Jurkat, Clone E6-1 (cell line): ENCODE results near the gene MARS1.

Experiments used
- DNase-seq: peaks from one replicate; pipeline ENCODE4 v3.0.0-alpha.2; 2011; ENCODE audit warnings: low read depth, low spot score
- H3K4me3 ChIP-seq: 2 replicates; pipeline ENCODE4 v1.5.1; 2011; ENCODE audit warnings: mild to moderate bottlenecking, low read length, control low read depth, moderate library complexity

The MARS1 gene

DNA sequence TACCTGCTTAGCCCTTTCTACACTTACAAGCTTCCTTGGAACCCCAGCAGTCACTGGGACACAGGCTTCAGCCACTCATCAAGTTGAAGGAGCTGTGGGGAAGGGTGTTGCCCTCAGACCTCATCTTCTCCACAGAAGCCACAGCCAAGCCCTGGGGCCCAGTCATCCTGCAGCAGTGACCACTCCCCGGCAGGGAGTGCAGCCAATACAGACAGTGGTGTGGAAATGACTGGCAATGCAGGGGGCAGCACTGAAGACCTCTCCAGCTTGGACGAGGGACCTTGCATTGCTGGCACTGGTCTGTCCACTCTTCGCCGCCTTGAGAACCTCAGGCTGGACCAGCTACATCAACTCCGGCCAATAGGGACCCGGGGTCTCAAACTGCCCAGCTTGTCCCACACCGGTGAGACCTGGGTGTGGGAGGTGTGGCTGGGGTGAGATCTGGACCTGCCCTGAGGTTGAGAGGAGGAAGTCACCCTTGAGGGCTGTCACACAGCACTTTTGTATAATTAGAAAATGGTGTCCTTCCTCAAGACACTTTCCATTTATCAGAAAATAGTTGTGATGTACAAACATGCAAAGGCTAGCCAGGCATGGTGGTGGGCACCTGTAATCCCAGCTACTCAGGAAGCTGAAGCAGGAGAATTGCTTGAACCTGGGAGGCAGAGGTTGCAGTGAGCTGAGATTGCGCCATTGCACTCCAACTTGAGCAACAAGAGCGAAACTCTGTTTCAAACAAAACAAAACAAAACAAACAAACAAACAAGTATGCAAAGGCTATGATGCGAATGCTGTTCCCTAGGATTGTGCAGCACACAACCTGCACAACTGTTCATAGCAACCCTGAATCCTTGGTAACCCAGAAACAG, 18.3 kb upstream of the MARS1 start:
- H3K4me3 ChIP-seq: no peak overlapping the region
- no peak for DNase-seq

DNA sequence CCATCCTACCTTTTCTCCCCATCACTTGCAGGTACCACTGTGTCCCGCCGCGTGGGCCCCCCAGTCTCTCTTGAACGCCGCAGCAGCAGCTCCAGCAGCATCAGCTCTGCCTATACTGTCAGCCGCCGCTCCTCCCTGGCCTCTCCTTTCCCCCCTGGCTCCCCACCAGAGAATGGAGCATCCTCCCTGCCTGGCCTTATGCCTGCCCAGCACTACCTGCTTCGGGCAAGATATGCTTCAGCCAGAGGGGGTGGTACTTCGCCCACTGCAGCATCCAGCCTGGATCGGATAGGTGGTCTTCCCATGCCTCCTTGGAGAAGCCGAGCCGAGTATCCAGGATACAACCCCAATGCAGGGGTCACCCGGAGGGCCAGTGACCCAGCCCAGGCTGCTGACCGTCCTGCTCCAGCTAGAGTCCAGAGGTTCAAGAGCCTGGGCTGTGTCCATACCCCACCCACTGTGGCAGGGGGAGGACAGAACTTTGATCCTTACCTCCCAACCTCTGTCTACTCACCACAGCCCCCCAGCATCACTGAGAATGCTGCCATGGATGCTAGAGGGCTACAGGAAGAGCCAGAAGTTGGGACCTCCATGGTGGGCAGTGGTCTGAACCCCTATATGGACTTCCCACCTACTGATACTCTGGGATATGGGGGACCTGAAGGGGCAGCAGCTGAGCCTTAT, 17.4 kb upstream of the MARS1 start:
- DNase-seq: no peak
- H3K4me3 ChIP-seq: no peak overlapping the region

DNA sequence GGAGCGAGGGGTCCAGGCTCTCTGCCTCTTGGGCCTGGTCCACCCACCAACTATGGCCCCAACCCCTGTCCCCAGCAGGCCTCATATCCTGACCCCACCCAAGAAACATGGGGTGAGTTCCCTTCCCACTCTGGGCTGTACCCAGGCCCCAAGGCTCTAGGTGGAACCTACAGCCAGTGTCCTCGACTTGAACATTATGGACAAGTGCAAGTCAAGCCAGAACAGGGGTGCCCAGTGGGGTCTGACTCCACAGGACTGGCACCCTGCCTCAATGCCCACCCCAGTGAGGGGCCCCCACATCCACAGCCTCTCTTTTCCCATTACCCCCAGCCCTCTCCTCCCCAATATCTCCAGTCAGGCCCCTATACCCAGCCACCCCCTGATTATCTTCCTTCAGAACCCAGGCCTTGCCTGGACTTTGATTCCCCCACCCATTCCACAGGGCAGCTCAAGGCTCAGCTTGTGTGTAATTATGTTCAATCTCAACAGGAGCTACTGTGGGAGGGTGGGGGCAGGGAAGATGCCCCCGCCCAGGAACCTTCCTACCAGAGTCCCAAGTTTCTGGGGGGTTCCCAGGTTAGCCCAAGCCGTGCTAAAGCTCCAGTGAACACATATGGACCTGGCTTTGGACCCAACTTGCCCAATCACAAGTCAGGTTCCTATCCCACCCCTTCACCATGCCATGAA, 16.8 kb upstream of the MARS1 start:
- no peak for DNase-seq

DNA sequence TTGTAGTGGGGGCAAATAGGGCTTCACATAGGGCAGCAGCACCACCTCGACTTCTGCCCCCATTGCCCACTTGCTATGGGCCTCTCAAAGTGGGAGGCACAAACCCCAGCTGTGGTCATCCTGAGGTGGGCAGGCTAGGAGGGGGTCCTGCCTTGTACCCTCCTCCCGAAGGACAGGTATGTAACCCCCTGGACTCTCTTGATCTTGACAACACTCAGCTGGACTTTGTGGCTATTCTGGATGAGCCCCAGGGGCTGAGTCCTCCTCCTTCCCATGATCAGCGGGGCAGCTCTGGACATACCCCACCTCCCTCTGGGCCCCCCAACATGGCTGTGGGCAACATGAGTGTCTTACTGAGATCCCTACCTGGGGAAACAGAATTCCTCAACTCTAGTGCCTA, 16.2 kb upstream of the MARS1 start:
- H3K4me3 ChIP-seq: no peak overlapping the region
- DNase-seq: no peak

More for the DNA sequence above, 16.8 kb upstream of the MARS1 start:
- H3K4me3 ChIP-seq: no peak overlapping the region

DNA sequence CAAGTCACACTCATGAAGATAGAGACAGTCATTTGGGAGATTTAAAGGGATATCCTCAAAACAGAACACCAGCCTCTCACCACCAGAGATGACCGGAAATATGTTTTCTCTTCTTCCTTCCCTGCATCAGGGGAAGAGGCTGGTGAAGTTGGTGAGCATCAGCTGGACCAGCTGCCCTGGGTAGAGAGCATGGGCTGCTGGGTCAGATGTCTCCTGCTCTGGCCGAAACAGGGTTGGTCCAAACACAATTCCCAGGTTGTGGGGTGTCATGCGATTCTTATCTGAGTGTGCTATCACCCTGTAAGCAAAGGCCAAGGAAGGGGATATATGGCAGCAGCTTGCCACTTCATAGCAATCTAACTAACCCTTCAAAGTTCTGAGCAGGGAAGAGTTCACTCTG, 15.5 kb upstream of the MARS1 start:
- DNase-seq: no peak
- H3K4me3 ChIP-seq: no peak overlapping the region

DNA sequence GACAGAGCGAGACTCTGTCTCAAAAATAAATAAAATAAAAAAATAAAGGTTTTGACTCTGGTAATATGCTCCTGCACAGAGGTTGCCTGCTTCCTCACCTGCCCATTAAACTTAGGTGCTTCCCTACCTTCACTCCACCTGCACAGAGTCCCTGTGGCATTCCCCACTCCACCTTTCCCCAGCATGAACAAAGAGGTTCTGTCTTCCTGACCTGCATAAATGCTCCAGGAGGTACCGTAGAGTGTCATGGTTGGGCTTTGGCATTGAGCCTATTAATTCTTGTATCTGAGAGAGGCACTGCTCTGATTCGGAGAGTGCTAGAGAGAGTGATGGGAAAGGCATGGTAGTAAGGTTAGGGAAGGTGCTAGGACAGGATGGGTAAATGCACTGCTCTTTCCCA, 14.5 kb upstream of the MARS1 start:
- no peak overlapping the region for H3K4me3 ChIP-seq
- DNase-seq: no peak

DNA sequence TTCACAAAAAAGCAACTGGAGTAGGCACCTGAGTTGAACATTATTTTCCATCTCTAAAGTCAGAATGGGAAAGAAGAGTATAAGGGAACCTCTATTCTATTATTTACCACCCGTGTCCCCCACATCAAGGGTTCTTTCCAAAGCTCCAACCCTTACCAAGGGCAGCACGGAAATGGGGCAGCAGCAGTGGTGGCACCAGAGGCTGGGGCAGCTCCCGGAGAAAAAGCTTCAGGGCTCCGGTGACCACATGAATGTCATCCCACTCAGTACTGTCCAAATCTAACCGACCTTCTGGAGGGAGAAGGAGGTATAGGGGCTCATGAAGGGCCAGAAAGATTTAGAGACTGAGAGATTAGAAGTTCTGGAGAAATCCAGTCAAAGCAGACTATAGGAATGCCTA, 14.0 kb upstream of the MARS1 start:
- DNase-seq: no peak

DNA sequence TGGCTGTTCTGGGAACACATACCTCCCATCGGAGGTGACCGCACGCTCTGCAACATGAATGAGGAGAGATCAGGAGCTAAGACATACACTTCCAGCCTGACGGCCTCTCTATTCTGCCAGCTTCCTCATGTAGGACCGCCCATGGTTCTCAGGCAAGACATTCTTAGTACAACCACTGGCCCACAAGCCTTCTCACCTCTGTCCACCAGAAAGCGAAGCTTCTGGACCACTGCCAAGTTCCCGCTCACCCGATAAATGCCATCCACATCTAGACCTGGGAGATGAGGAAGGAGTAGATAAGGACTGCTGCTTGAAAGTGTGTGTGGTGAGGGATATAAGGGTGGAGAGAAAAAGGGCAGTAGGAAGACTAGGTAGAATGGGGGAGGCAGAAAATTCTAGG, 13.4 kb upstream of the MARS1 start:
- no peak for DNase-seq
- no peak overlapping the region for H3K4me3 ChIP-seq

More for the DNA sequence above, 14.0 kb upstream of the MARS1 start:
- no peak overlapping the region for H3K4me3 ChIP-seq

DNA sequence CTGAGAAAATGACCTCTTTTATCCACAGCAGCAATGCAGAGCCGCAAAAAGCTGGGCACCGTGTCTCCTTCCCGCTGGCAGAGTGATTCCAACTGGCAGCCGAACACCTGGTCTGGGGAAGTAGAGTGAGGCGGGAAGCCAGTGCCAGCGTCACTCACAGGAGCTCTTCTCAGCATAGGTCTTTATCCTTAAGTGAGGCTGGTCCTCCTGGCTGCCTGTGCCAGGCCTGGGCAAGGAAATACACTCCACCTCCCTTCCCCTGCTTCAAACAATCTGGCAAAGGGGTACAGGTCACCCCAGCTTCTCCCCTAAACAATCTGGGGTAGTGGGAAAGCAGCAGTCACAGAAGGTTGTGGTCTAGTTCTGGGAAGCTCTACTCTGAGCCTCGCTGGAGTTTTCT, 13.0 kb upstream of the MARS1 start:
- no peak for DNase-seq
- H3K4me3 ChIP-seq: no peak overlapping the region

DNA sequence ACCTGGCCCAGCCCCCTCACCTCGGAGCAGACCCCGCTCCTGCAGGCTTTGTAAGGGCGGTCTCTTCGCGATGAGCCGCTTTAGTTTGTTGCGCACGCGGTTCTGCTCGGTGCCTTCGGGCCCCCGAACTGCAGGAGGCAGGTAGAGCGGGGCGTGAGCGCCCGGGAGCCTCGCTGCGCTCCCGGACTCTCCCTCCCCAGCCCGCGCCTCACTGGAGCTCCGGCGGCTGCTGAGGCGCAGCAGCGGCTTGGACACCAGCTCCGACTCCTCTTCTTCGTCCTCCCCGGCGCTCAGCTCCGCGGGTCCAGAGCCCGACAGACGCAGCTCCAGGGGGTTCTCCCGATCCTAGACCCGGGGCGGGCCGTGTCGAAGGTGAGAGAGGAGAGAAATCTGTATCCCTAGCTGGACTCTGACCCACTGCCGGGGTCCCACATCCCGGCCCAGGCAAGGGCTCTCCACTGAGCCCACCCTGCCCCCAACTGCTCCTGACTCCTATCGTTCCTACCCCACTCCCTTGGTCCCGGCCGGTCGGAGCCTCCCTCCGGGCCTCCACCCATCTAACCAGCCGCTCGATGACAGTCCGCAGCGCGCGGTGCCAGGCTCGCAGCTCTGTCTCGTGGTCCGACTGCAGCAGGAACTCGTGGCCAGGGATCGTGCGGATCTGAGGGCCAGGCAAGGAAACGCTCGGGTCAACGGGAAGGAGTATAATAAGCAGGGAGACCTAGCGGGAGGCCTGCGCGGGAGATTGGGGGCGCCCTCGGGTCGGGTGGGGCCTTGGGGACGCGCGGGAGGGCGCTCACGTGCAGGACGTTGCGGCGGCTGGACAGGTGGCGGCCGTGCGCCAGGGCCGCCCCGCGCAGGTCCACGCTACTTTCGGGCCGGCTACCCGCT, 12.4 kb upstream of the MARS1 start:
- no peak overlapping the region for H3K4me3 ChIP-seq
- DNase-seq: no peak

DNA sequence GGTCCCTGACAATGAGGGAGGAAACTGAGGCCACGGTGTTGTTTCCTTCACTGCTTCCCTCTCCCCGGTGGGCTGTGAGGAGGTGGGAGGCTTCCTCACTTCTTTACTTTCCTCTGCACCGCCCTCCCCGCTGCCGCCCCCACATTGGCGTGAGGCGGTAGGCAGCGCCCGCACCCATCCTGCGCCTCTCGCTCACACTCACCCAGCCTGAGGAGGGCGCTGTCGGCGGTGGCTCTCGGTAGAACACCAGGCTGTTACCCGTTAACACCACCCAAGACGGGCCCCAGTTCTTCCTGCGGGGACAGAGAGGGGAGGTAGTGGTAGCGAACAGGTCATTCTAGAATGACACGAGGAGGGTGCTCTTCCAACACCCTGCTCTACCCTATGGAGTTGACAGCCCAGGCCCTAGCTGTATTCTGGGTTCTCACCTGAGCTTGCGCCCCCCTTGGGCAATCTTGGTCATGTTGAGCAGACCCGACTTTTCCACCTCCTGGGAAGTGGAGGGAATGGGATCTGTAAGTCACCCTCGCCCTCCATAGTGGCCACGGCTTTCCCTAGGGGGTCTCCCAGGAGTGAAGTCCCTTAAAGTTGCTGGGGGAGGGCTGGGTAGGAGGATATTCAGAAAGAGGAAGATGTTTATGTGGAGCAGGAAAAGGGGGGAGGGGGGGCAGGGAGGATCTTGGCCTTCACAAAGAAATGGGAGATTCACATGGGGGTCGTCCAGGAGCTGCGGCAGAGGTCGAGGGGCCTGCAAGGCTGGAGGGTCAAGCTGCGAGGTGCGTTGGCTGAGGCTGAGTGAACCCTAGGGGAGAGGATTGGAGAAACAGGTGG, 11.5 kb upstream of the MARS1 start:
- no peak for DNase-seq
- H3K4me3 ChIP-seq: peak overlapping the region; percentile 61

DNA sequence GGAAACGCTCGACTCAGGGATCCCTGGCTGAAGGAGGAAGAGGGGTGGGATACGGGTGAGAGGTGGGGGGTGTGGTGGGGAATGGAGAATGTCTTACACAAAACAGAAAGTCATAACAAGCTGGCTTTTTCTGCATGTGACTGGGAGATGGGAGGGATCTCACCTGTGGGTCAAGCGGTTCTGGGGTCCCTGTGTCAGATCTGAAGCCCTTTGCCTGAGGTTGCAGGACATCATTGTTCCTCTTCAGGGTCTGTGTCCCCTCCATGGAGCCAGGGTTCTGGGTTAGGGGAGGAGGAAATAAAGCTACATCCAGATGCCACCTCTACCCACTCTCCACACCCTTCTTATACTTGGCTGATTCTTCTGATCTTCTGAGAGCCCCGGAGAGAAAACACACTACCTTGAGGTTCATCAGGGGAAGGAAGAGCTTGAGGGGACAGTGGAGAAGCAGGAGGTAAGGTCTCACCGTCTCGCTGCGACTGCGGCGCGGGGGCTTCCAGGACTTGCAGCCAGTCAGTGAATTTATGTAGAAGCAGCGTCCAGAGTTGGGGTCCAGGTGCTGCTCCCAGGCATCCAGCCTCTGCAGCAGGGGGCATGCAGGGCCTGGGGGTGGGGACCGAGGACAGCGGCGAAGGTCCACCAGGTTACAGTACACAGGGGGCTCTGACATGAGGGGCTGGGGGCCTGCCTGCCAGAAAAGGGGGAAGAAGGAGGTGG, 10.7 kb upstream of the MARS1 start:
- DNase-seq: no peak
- peak overlapping the region; percentile 61 for H3K4me3 ChIP-seq

DNA sequence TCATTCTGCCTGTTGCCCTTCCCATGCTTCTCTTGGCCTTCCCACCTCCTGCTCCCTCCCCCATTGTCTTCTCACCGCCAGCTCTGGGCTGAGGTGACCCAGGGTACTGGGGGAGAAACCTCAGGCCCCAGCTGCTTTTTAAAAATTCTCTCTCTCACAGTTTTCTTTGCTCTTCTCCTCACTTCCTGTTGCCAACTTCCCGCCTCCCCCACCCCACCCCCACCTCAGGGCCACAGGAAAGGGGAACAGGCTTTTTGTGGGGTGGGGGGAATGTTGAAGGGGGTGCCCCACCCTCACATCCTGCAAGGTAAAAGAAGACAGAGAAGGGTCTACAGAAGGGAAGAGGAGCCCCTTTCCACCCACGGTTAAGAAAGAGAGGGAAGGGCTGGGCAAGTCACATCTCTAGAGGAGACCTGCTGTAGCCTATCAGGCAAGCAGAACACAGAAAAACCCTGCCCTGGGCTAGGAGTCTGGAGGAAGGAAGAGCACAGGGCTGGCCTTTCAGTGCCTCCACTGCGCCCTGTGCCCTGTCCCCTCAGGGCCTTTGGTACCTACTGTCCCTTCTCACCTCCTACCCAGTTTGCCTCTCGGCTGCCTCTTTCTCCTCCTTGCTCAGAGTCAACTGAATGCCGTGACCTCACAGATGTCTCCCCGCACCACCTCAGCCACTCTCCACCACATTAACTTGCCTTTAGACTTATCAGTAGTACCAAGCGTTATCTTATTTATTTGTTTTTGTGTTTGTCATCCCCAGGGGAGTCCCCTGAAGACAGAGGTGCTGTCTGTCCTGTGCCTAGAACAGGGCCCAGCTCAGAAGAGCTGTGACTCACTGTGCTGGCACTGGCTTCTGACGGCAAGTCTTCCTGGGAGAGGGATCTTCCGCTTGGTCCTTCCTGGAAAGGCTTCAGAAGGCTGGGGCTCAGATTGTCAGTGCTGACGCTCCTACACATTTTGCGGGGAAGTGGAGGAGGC, 9.9 kb upstream of the MARS1 start:
- peak overlapping the region; percentile 61 for H3K4me3 ChIP-seq
- peak; percentile 60 for DNase-seq

DNA sequence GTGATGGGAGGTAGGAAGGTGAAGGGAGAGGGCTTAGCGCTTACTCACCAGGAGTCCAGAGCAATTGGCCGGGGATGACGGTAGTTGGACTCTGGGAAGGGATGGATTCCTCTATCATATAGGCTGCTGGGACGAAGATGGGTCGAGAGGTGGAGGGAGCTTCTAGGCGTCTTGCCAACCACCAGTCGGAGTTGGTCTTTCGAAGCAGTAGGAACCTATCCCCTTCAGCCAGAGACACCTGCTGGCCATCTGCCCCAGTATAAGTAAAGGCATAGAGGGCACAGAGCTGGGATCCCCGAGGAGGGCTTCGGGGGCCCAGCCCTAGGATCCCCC, 8.9 kb upstream of the MARS1 start:
- no peak overlapping the region for H3K4me3 ChIP-seq

DNA sequence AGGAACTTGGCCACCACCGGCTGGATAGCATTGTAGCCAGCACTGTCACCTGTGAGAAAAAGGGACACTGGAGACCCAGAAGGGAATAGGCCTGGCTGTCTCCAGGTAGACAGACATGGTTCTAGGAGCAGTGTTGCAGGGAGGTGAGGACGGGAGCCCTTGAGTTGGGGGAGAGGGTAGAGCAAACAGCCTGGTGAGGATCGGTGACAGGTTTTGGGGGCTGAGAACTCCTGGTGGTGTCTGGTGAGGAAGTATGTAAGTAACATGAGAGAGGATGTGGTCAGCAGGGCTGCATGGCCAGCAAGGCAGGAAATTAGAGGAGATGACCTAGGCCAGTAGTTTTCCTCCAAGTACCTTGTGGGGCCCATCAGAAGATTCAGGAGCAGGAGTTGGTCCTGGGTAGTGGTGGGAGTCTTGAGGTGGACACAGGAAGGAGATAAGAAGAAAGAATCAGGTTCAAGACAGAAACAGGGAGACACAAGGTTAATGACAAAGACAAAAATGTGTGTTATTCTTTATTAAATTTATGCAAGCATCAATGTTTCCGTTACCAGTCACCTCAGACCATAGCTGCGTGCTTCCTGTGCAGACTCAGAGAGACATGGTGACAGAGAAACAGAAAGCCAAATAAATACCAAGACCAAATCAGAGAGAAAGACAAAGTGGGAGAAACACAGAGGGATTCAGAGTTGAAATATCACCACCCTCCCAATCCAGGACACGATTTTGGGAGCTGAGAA, 8.3 kb upstream of the MARS1 start, which contains the start of gene ARHGAP9:
TSS of gene ARHGAP9 (minus strand) at position 491 of the 740 bp plus-strand sequence. CDS start at position 31, 460 bp downstream.
- DNase-seq: no peak
- no peak within 1 kb of the TSS for H3K4me3 ChIP-seq

More for the DNA sequence above, 8.9 kb upstream of the MARS1 start:
- DNase-seq: no peak

DNA sequence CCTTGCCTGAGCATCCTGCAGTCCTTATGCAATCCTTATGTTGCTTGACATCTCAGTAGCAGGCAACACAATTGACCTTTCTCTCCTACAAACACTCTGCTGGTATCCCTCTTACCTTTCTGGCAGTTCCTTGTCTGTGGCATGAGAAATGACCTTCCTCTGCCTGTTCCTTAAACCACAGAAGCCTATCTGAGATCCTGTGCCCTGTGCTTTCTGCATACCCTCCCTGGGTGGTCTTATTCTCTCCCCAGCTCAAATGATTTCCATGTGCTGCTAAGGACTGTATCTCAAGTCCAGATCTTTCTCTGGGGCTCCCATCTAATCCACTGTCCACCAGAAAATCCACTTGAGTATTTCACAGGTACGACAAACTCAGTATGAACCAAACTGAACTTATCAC, 6.2 kb upstream of the MARS1 start:
- H3K4me3 ChIP-seq: no peak overlapping the region
- DNase-seq: no peak
